Embryonic facial prominence (tissue), 1 donor: ENCODE measurements around the gene FKBP1A.

Experiments
- DNase-seq: peaks from one replicate; pipeline ENCODE4 v3.0.0-alpha.2; 2016; ENCODE audit errors: extremely low spot score

Gene FKBP1A

GRCh38 chr20:1332749-1333300 lies 60.0 kb downstream of the FKBP1A start:
- no peak for DNase-seq

GRCh38 chr20:1331801-1332453 lies 60.9 kb downstream of the FKBP1A start:
- DNase-seq: no peak

- DNase-seq: no peak
Observed at GRCh38 chr20:1331101-1331500, 61.8 kb downstream of the FKBP1A start.

GRCh38 chr20:1330075-1330830 lies 62.6 kb downstream of the FKBP1A start:
- DNase-seq: no peak

- DNase-seq: no peak
Observed at GRCh38 chr20:1328680-1329330, 64.0 kb downstream of the FKBP1A start, which contains the start of gene SDCBP2. Gene SDCBP2, minus strand, starts transcription at chr20:1329139. Its CDS starts 8,723 bp downstream, at chr20:1320416.

GRCh38 chr20:1327827-1328679 lies 64.8 kb downstream of the FKBP1A start:
- DNase-seq: no peak

- DNase-seq: no peak
Observed at GRCh38 chr20:1327241-1327653, 65.6 kb downstream of the FKBP1A start.

GRCh38 chr20:1326031-1326930 lies 66.6 kb downstream of the FKBP1A start:
- DNase-seq: no peak

GRCh38 chr20:1325173-1326030 lies 67.5 kb downstream of the FKBP1A start:
- peak; percentile 93 for DNase-seq

- DNase-seq: no peak
Observed at GRCh38 chr20:1324598-1325172, 68.2 kb downstream of the FKBP1A start.

GRCh38 chr20:1323830-1324597 lies 68.8 kb downstream of the FKBP1A start:
- DNase-seq: no peak

GRCh38 chr20:1323256-1323655 lies 69.6 kb downstream of the FKBP1A start:
- DNase-seq: no peak

GRCh38 chr20:1322511-1323245 lies 70.2 kb downstream of the FKBP1A start:
- DNase-seq: no peak

- DNase-seq: no peak
Observed at GRCh38 chr20:1321654-1321939, 71.3 kb downstream of the FKBP1A start.

GRCh38 chr20:1320902-1321653 lies 71.8 kb downstream of the FKBP1A start:
- DNase-seq: no peak

- DNase-seq: no peak
Observed at GRCh38 chr20:1320016-1320415, 72.8 kb downstream of the FKBP1A start.

- no peak for DNase-seq
Observed at GRCh38 chr20:1319462-1319861, 73.4 kb downstream of the FKBP1A start.
